HepG2 (cell line): ENCODE results near the gene CTSZ. TPM values are rescaled to one million over a fixed set of nuclear protein-coding genes. Genes with fewer than 3 reads are reported as not detected.

Experiments
- ELF1 ChIP-seq: sonication (generic); formaldehyde crosslinking; IDR thresholded peaks from 2 replicates; pipeline ENCODE4 v1.4.0; 2020; ENCODE audit warnings: missing genetic modification reagents
- EZH2 ChIP-seq: conservative IDR thresholded peaks from 2 replicates; pipeline ENCODE4 v1.6.1; 2012; ENCODE audit warnings: mild to moderate bottlenecking, low read depth, low read length, moderate library complexity
- IRX3 ChIP-seq: sonication (generic); formaldehyde crosslinking; IDR thresholded peaks from 2 replicates; pipeline ENCODE4 v1.8.1; 2023; ENCODE audit warnings: mild to moderate bottlenecking, low read depth, missing genetic modification reagents, borderline replicate concordance
- KAT8 ChIP-seq: IDR thresholded peaks from 2 replicates; pipeline ENCODE4 v1.6.1; 2016; ENCODE audit warnings: missing genetic modification reagents, missing compliant biosample characterization
- MAFF ChIP-seq: IDR thresholded peaks from 2 replicates; pipeline ENCODE4 v1.6.1; 2011; ENCODE audit warnings: low read depth, low read length, improper control_type of control experiment
- NFE2L2 ChIP-seq: fragments of 150-350 bp; IDR thresholded peaks from 2 replicates; pipeline ENCODE4 v1.6.1; 2014; ENCODE audit warnings: low read length
- PHF5A ChIP-seq: IDR thresholded peaks from one replicate; pipeline ENCODE4 v1.6.1; 2018; ENCODE audit warnings: low read depth, missing genetic modification reagents; ENCODE audit not compliant: unreplicated experiment
- SMAD9 ChIP-seq: sonication (generic); formaldehyde crosslinking; IDR thresholded peaks from 2 replicates; pipeline ENCODE4 v1.5.1; 2020; ENCODE audit warnings: mild to moderate bottlenecking, missing genetic modification reagents
- ZFX ChIP-seq: sonication (generic); formaldehyde crosslinking; IDR thresholded peaks from 2 replicates; pipeline ENCODE4 v1.4.0; 2020; ENCODE audit warnings: mild to moderate bottlenecking, low read depth, missing genetic modification reagents, moderate library complexity
- ZNF431 ChIP-seq: sonication (generic); formaldehyde crosslinking; IDR thresholded peaks from 2 replicates; pipeline ENCODE4 v1.9.0; 2022; ENCODE audit warnings: missing genetic modification reagents, low read depth, mild to moderate bottlenecking, borderline replicate concordance
- ZNF577 ChIP-seq: sonication (generic); formaldehyde crosslinking; IDR thresholded peaks from 2 replicates; pipeline ENCODE4 v1.4.0; 2020; ENCODE audit warnings: mild to moderate bottlenecking, low read depth, missing genetic modification reagents, borderline replicate concordance
- ZNF773 ChIP-seq: sonication (generic); formaldehyde crosslinking; IDR thresholded peaks from 2 replicates; pipeline ENCODE4 v1.4.0; 2020; ENCODE audit warnings: missing genetic modification reagents, borderline replicate concordance
- polyA plus RNA-seq, 8 experiments: library from polyadenylated mRNA; depleted of rRNA in 3 of 8; stranded (reverse) in 7 of 8; unstranded in 1 of 8; fragments of >200 nt; fragmentation: Illumina TruSeq in 4 of 8; extraction: Trizol in 4 of 8; gene quantifications; 2 replicates each; pipeline versions ENCODE4 v1.2.1 to v1.2.3, GENCODE V29; 2011 to 2016; ENCODE audit warnings: low read depth in 4 of 8, missing spikeins in 1 of 8, mixed read lengths in 1 of 8; ENCODE audit not compliant: insufficient read depth in 1 of 8
- total RNA-seq, 5 experiments: library from RNA; depleted of rRNA; stranded (reverse); fragments of >200 nt; fragmentation: Illumina TruSeq; extraction: Trizol; gene quantifications; 2 replicates each; pipeline ENCODE4 v1.2.3, GENCODE V29; 2016; ENCODE audit warnings: low read depth in 1 of 5
- TF ChIP-seq, protein P1 (sequence below): IDR thresholded peaks from 2 replicates; pipeline ENCODE4 v1.6.1; 2016; ENCODE audit warnings: mild to moderate bottlenecking, missing biosample characterization, missing genetic modification reagents
- TF ChIP-seq, protein P2 (sequence below): sonication (generic); formaldehyde crosslinking; IDR thresholded peaks from 2 replicates; pipeline ENCODE4 v1.5.1; 2020; ENCODE audit warnings: mild to moderate bottlenecking, missing genetic modification reagents, moderate library complexity
- TF ChIP-seq, protein P3 (sequence below): sonication (generic); formaldehyde crosslinking; IDR thresholded peaks from 2 replicates; pipeline ENCODE4 v1.4.0; 2020; ENCODE audit warnings: missing genetic modification reagents
- TF ChIP-seq, protein P4 (sequence below), 2 experiments: sonication (generic) in 1 of 2; formaldehyde crosslinking in 1 of 2; IDR thresholded peaks; 2 replicates each; pipeline versions ENCODE4 v1.5.1 to v1.6.1; 2011 to 2020; ENCODE audit warnings: borderline replicate concordance in 1 of 2, low read depth in 1 of 2, low read length in 1 of 2, mild to moderate bottlenecking in 1 of 2, missing genetic modification reagents in 1 of 2, moderate library complexity in 1 of 2
- TF ChIP-seq, protein P5 (sequence below): sonication (generic); formaldehyde crosslinking; IDR thresholded peaks from 2 replicates; pipeline ENCODE4 v1.5.0; 2020; ENCODE audit warnings: missing genetic modification reagents

CTSZ gene
- total and polyA plus RNA-seq, 2 of the 13 experiments (the other 11 are each of a cell fraction or from before 2014, with no cell fraction given) = 0.33 TPM; not detected in 1

DNA sequence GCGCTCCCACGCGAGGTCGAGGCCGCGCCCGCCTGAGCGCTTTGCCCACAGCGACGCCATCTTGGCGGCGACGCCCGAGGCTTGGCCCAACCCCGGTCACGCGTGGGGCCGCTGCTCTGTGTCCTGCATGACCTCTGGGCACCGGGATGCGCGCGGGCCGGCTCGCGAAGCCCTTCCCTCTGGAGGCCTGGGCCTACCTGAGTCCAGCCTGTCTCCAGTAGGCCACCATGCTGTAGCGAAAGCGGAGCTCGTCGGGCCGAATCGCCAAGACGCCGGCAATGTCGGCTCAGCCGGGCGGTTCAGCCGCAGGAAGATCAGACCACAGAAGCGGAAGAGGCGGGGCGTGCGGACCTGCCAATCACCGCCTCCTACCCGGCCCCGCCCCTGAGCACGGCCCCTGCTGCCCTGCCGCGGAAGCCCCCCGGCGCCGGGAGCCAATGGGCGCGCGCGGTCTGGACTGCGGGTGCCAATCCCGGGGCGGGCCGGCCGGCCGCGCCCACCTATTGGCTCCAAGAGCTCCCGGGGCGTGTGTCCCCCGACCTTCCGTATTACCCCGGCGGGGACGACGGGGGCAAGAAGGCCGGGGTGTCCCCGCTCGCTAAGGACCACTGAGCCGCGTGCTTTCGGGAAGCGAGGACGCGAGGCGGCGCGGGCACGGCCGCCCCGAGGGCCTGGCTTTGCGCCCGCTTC, 25.1 kb upstream of the CTSZ start, which contains the start of gene ATP5F1E (continued):
- TF ChIP-seq, protein P1, sequence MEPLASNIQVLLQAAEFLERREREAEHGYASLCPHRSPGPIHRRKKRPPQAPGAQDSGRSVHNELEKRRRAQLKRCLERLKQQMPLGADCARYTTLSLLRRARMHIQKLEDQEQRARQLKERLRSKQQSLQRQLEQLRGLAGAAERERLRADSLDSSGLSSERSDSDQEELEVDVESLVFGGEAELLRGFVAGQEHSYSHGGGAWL (CRISPR knock-in tag) = peak; percentile 94
- peak; percentile 92 for TF ChIP-seq ZFX (CRISPR knock-in tag)
- TF ChIP-seq ZNF577 (CRISPR knock-in tag) = no peak
- TF ChIP-seq ZNF773 (CRISPR knock-in tag) = peak; percentile 68
- TF ChIP-seq KAT8 = peak; percentile 91
- no peak for TF ChIP-seq EZH2
- TF ChIP-seq, protein P2, sequence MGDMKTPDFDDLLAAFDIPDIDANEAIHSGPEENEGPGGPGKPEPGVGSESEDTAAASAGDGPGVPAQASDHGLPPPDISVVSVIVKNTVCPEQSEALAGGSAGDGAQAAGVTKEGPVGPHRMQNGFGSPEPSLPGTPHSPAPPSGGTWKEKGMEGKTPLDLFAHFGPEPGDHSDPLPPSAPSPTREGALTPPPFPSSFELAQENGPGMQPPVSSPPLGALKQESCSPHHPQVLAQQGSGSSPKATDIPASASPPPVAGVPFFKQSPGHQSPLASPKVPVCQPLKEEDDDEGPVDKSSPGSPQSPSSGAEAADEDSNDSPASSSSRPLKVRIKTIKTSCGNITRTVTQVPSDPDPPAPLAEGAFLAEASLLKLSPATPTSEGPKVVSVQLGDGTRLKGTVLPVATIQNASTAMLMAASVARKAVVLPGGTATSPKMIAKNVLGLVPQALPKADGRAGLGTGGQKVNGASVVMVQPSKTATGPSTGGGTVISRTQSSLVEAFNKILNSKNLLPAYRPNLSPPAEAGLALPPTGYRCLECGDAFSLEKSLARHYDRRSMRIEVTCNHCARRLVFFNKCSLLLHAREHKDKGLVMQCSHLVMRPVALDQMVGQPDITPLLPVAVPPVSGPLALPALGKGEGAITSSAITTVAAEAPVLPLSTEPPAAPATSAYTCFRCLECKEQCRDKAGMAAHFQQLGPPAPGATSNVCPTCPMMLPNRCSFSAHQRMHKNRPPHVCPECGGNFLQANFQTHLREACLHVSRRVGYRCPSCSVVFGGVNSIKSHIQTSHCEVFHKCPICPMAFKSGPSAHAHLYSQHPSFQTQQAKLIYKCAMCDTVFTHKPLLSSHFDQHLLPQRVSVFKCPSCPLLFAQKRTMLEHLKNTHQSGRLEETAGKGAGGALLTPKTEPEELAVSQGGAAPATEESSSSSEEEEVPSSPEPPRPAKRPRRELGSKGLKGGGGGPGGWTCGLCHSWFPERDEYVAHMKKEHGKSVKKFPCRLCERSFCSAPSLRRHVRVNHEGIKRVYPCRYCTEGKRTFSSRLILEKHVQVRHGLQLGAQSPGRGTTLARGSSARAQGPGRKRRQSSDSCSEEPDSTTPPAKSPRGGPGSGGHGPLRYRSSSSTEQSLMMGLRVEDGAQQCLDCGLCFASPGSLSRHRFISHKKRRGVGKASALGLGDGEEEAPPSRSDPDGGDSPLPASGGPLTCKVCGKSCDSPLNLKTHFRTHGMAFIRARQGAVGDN = peak; percentile 100
- TF ChIP-seq SMAD9 (CRISPR knock-in tag) = 0 out of 2 replicates have a peak, but pooled peaks have one; percentile 80
- TF ChIP-seq, protein P3, sequence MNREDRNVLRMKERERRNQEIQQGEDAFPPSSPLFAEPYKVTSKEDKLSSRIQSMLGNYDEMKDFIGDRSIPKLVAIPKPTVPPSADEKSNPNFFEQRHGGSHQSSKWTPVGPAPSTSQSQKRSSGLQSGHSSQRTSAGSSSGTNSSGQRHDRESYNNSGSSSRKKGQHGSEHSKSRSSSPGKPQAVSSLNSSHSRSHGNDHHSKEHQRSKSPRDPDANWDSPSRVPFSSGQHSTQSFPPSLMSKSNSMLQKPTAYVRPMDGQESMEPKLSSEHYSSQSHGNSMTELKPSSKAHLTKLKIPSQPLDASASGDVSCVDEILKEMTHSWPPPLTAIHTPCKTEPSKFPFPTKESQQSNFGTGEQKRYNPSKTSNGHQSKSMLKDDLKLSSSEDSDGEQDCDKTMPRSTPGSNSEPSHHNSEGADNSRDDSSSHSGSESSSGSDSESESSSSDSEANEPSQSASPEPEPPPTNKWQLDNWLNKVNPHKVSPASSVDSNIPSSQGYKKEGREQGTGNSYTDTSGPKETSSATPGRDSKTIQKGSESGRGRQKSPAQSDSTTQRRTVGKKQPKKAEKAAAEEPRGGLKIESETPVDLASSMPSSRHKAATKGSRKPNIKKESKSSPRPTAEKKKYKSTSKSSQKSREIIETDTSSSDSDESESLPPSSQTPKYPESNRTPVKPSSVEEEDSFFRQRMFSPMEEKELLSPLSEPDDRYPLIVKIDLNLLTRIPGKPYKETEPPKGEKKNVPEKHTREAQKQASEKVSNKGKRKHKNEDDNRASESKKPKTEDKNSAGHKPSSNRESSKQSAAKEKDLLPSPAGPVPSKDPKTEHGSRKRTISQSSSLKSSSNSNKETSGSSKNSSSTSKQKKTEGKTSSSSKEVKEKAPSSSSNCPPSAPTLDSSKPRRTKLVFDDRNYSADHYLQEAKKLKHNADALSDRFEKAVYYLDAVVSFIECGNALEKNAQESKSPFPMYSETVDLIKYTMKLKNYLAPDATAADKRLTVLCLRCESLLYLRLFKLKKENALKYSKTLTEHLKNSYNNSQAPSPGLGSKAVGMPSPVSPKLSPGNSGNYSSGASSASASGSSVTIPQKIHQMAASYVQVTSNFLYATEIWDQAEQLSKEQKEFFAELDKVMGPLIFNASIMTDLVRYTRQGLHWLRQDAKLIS = peak; percentile 86; the same call in 1 of the 2 replicates
- TF ChIP-seq, protein P4, sequence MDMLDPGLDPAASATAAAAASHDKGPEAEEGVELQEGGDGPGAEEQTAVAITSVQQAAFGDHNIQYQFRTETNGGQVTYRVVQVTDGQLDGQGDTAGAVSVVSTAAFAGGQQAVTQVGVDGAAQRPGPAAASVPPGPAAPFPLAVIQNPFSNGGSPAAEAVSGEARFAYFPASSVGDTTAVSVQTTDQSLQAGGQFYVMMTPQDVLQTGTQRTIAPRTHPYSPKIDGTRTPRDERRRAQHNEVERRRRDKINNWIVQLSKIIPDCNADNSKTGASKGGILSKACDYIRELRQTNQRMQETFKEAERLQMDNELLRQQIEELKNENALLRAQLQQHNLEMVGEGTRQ (IDR thresholded peaks at IDR 0.05; ENCODE audit: low read depth, low read length) = no peak
- TF ChIP-seq, protein P4 (CRISPR knock-in tag; IDR thresholded peaks at IDR 0.05; ENCODE audit: borderline replicate concordance) = peak; percentile 13
- TF ChIP-seq IRX3 (CRISPR knock-in tag) = peak; percentile 93
- no peak for TF ChIP-seq MAFF
- TF ChIP-seq, protein P5, sequence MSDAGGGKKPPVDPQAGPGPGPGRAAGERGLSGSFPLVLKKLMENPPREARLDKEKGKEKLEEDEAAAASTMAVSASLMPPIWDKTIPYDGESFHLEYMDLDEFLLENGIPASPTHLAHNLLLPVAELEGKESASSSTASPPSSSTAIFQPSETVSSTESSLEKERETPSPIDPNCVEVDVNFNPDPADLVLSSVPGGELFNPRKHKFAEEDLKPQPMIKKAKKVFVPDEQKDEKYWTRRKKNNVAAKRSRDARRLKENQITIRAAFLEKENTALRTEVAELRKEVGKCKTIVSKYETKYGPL = peak; percentile 68; the same call in 1 of the 2 replicates
- peak; percentile 80 for TF ChIP-seq ELF1 (CRISPR knock-in tag)
- TF ChIP-seq ZNF431 (CRISPR knock-in tag) = no peak; the same call in none of the 2 replicates
- TF ChIP-seq PHF5A = no peak
- TF ChIP-seq NFE2L2 = no peak
